H9 (cell line): ENCODE data around the gene ARL13B. TPM values are rescaled to one million over a fixed set of nuclear protein-coding genes. Genes with fewer than 3 reads are reported as not detected.

ENCODE experiments used
- DNase-seq: peaks from one replicate; pipeline ENCODE4 v3.0.0-alpha.2; 2017
- H2AFZ ChIP-seq: one replicate; pipeline ENCODE4 v1.6.1; 2013; ENCODE audit warnings: mild to moderate bottlenecking, low read length, control low read depth, moderate library complexity
- H2AK5ac ChIP-seq: 2 replicates; pipeline ENCODE4 v1.6.1; 2013; ENCODE audit warnings: low read length, control low read depth, mixed read lengths; ENCODE audit not compliant: insufficient read length
- H2BK120ac ChIP-seq: one replicate; pipeline ENCODE4 v1.6.1; 2013; ENCODE audit warnings: low read depth, mild to moderate bottlenecking, low read length, control low read depth, inconsistent platforms; ENCODE audit not compliant: poor library complexity, severe bottlenecking
- H2BK12ac ChIP-seq: 2 replicates; pipeline ENCODE4 v1.6.1; 2013; ENCODE audit warnings: low read length, control low read depth, mixed read lengths, low read depth; ENCODE audit not compliant: insufficient read length
- H2BK15ac ChIP-seq: 2 replicates; pipeline ENCODE4 v1.6.1; 2013; ENCODE audit warnings: low read depth, low read length, control low read depth
- H2BK20ac ChIP-seq: one replicate; pipeline ENCODE4 v1.6.1; 2013; ENCODE audit warnings: low read depth, mild to moderate bottlenecking, low read length, control low read depth, inconsistent platforms; ENCODE audit not compliant: poor library complexity, severe bottlenecking
- H2BK5ac ChIP-seq: 2 replicates; pipeline ENCODE4 v1.6.1; 2013; ENCODE audit warnings: low read length, control low read depth, mixed read lengths; ENCODE audit not compliant: insufficient read length
- H3K14ac ChIP-seq: 2 replicates; pipeline ENCODE4 v1.6.1; 2013; ENCODE audit warnings: low read length, control low read depth; ENCODE audit not compliant: insufficient read depth
- H3K18ac ChIP-seq: 2 replicates; pipeline ENCODE4 v1.6.1; 2013; ENCODE audit warnings: low read depth, mild to moderate bottlenecking, mixed read lengths, low read length, control low read depth; ENCODE audit not compliant: insufficient read length
- H3K23ac ChIP-seq: 2 replicates; pipeline ENCODE4 v1.6.1; 2013; ENCODE audit warnings: low read length, control low read depth, mixed read lengths, low read depth; ENCODE audit not compliant: insufficient read length
- H3K23me2 ChIP-seq: 2 replicates; pipeline ENCODE4 v1.6.1; 2013; ENCODE audit warnings: low read depth, mild to moderate bottlenecking, mixed read lengths, low read length, control low read depth; ENCODE audit not compliant: insufficient read length, poor library complexity, severe bottlenecking
- H3K27ac ChIP-seq: 2 replicates; pipeline ENCODE4 v1.5.1; 2013; ENCODE audit warnings: low read length, control low read depth, mixed read lengths, low read depth; ENCODE audit not compliant: insufficient read length
- H3K27me3 ChIP-seq: 2 replicates; pipeline ENCODE4 v1.6.1; 2013; ENCODE audit warnings: low read length, control low read depth, inconsistent platforms; ENCODE audit not compliant: insufficient read depth
- H3K4ac ChIP-seq: 2 replicates; pipeline ENCODE4 v1.6.1; 2013; ENCODE audit warnings: low read depth, mild to moderate bottlenecking, control low read depth, inconsistent platforms, low read length, moderate library complexity
- H3K4me1 ChIP-seq: 2 replicates; pipeline ENCODE4 v1.6.1; 2013; ENCODE audit warnings: low read length, control low read depth, inconsistent platforms; ENCODE audit not compliant: insufficient read depth
- H3K4me2 ChIP-seq: 2 replicates; pipeline ENCODE4 v1.6.1; 2013; ENCODE audit warnings: low read length, control low read depth, mixed read lengths; ENCODE audit not compliant: insufficient read length, insufficient read depth
- H3K56ac ChIP-seq: 2 replicates; pipeline ENCODE4 v1.6.1; 2013; ENCODE audit warnings: low read depth, mild to moderate bottlenecking, mixed read lengths, low read length, control low read depth; ENCODE audit not compliant: insufficient read length
- H3K79me1 ChIP-seq: 2 replicates; pipeline ENCODE4 v1.6.1; 2013; ENCODE audit warnings: low read depth, mild to moderate bottlenecking, moderate library complexity, low read length, control low read depth, inconsistent platforms; ENCODE audit not compliant: insufficient read depth, poor library complexity, severe bottlenecking
- H3K79me2 ChIP-seq: 2 replicates; pipeline ENCODE4 v1.6.1; 2013; ENCODE audit warnings: low read length, control low read depth, inconsistent platforms; ENCODE audit not compliant: insufficient read depth
- H3K9ac ChIP-seq: 2 replicates; pipeline ENCODE4 v1.6.1; 2013; ENCODE audit warnings: low read length, control low read depth, mixed read lengths; ENCODE audit not compliant: insufficient read length; ENCODE audit errors: extremely low read depth
- H3K9me3 ChIP-seq: one replicate; pipeline ENCODE4 v1.6.1; 2013; ENCODE audit warnings: low read depth, low read length, inconsistent platforms; ENCODE audit not compliant: control insufficient read depth
- H3T11ph ChIP-seq: one replicate; pipeline ENCODE4 v1.6.1; 2013; ENCODE audit warnings: mild to moderate bottlenecking, low read length, control low read depth, inconsistent platforms
- H4K20me1 ChIP-seq: one replicate; pipeline ENCODE4 v1.6.1; 2013; ENCODE audit not compliant: control insufficient read depth, insufficient read length, insufficient read depth
- H4K5ac ChIP-seq: 2 replicates; pipeline ENCODE4 v1.6.1; 2013; ENCODE audit warnings: low read depth, mild to moderate bottlenecking, mixed read lengths, low read length, control low read depth; ENCODE audit not compliant: insufficient read length
- H4K8ac ChIP-seq: replicated peaks from 2 replicates; pipeline ENCODE4 v1.6.1; 2013; ENCODE audit warnings: low read length, control low read depth, mixed read lengths, low read depth; ENCODE audit not compliant: insufficient read length
- H4K91ac ChIP-seq: 2 replicates; pipeline ENCODE4 v1.6.1; 2013; ENCODE audit warnings: low read depth, mild to moderate bottlenecking, moderate library complexity, mixed read lengths, low read length, control low read depth; ENCODE audit not compliant: insufficient read length
- H3K27ac Mint-ChIP-seq, 3 experiments: 2 replicates in 2 of 3; 3 replicates in 1 of 3; pipeline ENCODE4 v1.8.0; 2020 to 2021; ENCODE audit warnings: mixed read lengths in 3 of 3, mild to moderate bottlenecking in 1 of 3, moderate library complexity in 1 of 3
- H3K27me3 Mint-ChIP-seq: 2 replicates; pipeline ENCODE4 v1.8.0; 2021; ENCODE audit warnings: low read depth, mild to moderate bottlenecking, moderate library complexity, mixed read lengths
- H3K36me3 Mint-ChIP-seq, 3 experiments: 2 replicates in 2 of 3; 3 replicates in 1 of 3; pipeline ENCODE4 v1.8.0; 2020 to 2021; ENCODE audit warnings: low read depth in 3 of 3, mixed read lengths in 3 of 3; ENCODE audit not compliant: insufficient read depth in 1 of 3
- H3K4me1 Mint-ChIP-seq, 2 experiments: 2 replicates each; pipeline ENCODE4 v1.8.0; 2020; ENCODE audit warnings: mixed read lengths in 2 of 2
- H3K4me3 Mint-ChIP-seq, 2 experiments: 2 replicates in 1 of 2; 3 replicates in 1 of 2; pipeline ENCODE4 v1.8.0; 2020 to 2021; ENCODE audit warnings: mild to moderate bottlenecking in 2 of 2, mixed read lengths in 2 of 2, moderate library complexity in 1 of 2
- H3K9me3 Mint-ChIP-seq, 2 experiments: 2 replicates in 1 of 2; 3 replicates in 1 of 2; pipeline ENCODE4 v1.8.0; 2020; ENCODE audit warnings: mild to moderate bottlenecking in 2 of 2, mixed read lengths in 2 of 2, moderate library complexity in 1 of 2
- CTCF ChIP-seq: fragments of 200-600 bp; sonication (generic); conservative IDR thresholded peaks from 3 replicates; pipeline ENCODE4 v1.8.0; 2021; ENCODE audit warnings: antibody characterized with exemption, mild to moderate bottlenecking
- WGBS: extraction: QIAGEN DNeasy Blood & Tissue Kit; methylation state at CpG from one replicate; pipeline ENCODE4 v1.1.7; 2013; ENCODE audit warnings: missing lambda C conversion rate, low lambda C conversion rate, mixed read lengths; ENCODE audit not compliant: insufficient read length; ENCODE audit errors: extremely low coverage; 5-methylcytosine and 5-hydroxymethylcytosine counted together
- total RNA-seq: library from RNA; stranded (reverse); gene quantifications from 2 replicates; pipeline ENCODE4 v1.2.1, GENCODE V29; 2021

ARL13B gene
- total RNA-seq, 1 experiment from 2014 or later: 7.9 TPM

DNA sequence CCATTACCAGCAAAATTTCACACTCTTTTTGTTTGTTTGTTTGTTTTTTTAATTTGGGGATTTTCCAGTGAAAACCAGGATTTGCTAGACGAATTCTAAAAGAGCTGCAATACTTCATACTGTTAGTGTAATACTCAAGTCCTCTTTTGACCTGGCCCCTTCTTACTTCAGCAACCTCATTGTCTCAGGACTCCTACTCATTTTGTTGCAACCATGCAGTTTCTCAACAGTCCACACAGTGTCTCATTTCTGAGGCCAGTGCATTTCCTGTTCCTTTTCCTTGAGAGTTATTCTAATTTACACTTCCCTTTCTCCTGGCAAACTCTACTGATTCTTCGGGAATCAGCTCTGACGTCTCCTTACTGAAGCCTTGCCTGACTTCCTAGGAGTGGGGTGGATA lies 118.5 kb downstream of the ARL13B start:
- Histone ChIP-seq H3K4ac (no peak overlapping the region), H2AK5ac (no peak overlapping the region), H3K56ac (no peak overlapping the region), H2BK12ac (no peak overlapping the region), H3K9me3 (no peaks in the 10 kb centered on the region), H3K27ac (no peak overlapping the region), H3K9ac (no peak overlapping the region), H2BK20ac (no peak overlapping the region), H3K14ac (no peak overlapping the region), H3K23ac (no peak overlapping the region), H3T11ph (no peak overlapping the region), H3K27me3 (no peaks in the 10 kb centered on the region), H2AFZ (no peak overlapping the region), H2BK5ac (no peak overlapping the region), H3K23me2 (no peaks in the 10 kb centered on the region), H4K8ac (no peak overlapping the region), H3K4me1 (no peaks in the 10 kb centered on the region), H3K79me1 (no peaks in the 10 kb centered on the region), H3K18ac (no peak overlapping the region), H4K91ac (no peak overlapping the region), H4K5ac (no peak overlapping the region), H3K4me2 (no peak overlapping the region), H4K20me1 (no peaks in the 10 kb centered on the region), H2BK120ac (no peak overlapping the region), H2BK15ac (no peak overlapping the region), H3K79me2 (no peaks in the 10 kb centered on the region)
- no peak for TF ChIP-seq CTCF
- Mint-ChIP-seq H3K27me3 (no peaks in the 10 kb centered on the region), H3K4me3 (no peak overlapping the region), H3K9me3 (no peaks in the 10 kb centered on the region), H3K4me1 (no peaks in the 10 kb centered on the region), H3K27ac (peak overlapping the region in 1 of 3 experiments; percentile 3; a peak in 1 of 7 replicates), H3K36me3 (peaks cover 0 to 12% (median 11%) of the 10 kb centered on the region in 3 experiments; a peak in 4 of 7 replicates)
- no peak for DNase-seq
- no CpG with 5 or more reads among the region's 3 CpGs for WGBS
